Neuronal stem cell (in vitro differentiated cells): ENCODE data around the gene ACSL5.

Source experiments
- DNase-seq: peaks from one replicate; pipeline ENCODE4 v3.0.0-alpha.2; 2013; ENCODE audit warnings: low spot score
- H2AFZ ChIP-seq: one replicate; pipeline ENCODE4 v1.6.1; 2013; ENCODE audit warnings: mild to moderate bottlenecking, low read length, inconsistent platforms
- H2AK5ac ChIP-seq: 2 replicates; pipeline ENCODE4 v1.6.1; 2013; ENCODE audit warnings: low read depth, mild to moderate bottlenecking, inconsistent platforms, low read length, moderate library complexity, mixed read lengths
- H2BK120ac ChIP-seq: 2 replicates; pipeline ENCODE4 v1.6.1; 2013; ENCODE audit warnings: low read depth, mild to moderate bottlenecking, inconsistent platforms, low read length, moderate library complexity, mixed read lengths
- H2BK12ac ChIP-seq: one replicate; pipeline ENCODE4 v1.6.1; 2013; ENCODE audit warnings: low read length, inconsistent platforms
- H2BK15ac ChIP-seq: 2 replicates; pipeline ENCODE4 v1.6.1; 2013; ENCODE audit warnings: mild to moderate bottlenecking, low read length, inconsistent platforms, mixed read lengths
- H2BK5ac ChIP-seq: one replicate; pipeline ENCODE4 v1.6.1; 2013; ENCODE audit warnings: inconsistent platforms, mild to moderate bottlenecking, low read length, moderate library complexity
- H3K14ac ChIP-seq: one replicate; pipeline ENCODE4 v1.6.1; 2013; ENCODE audit warnings: low read length, inconsistent platforms
- H3K18ac ChIP-seq: 2 replicates; pipeline ENCODE4 v1.6.1; 2013; ENCODE audit warnings: low read length, inconsistent platforms
- H3K23ac ChIP-seq: 2 replicates; pipeline ENCODE4 v1.6.1; 2013; ENCODE audit warnings: low read depth, mild to moderate bottlenecking, mixed read lengths, low read length, inconsistent platforms; ENCODE audit not compliant: poor library complexity
- H3K27ac ChIP-seq: replicated peaks from 3 replicates; pipeline ENCODE4 v1.5.1; 2013; ENCODE audit warnings: low read length, inconsistent platforms
- H3K27me3 ChIP-seq, 3 experiments: 2 replicates each; pipeline ENCODE4 v1.6.1; 2013; ENCODE audit warnings: low read length in 3 of 3, mild to moderate bottlenecking in 2 of 3, inconsistent platforms in 1 of 3, low read depth in 1 of 3, mixed read lengths in 1 of 3, moderate library complexity in 1 of 3; ENCODE audit not compliant: control insufficient read depth in 3 of 3, insufficient read depth in 3 of 3
- H3K36me3 ChIP-seq, 2 donors: replicated peaks in 1 of 2; 2 replicates each; pipeline ENCODE4 v1.6.1; 2013; ENCODE audit warnings: low read length in 2 of 2; ENCODE audit not compliant: control insufficient read depth in 2 of 2, insufficient read depth in 2 of 2
- H3K4ac ChIP-seq: 2 replicates; pipeline ENCODE4 v1.6.1; 2013; ENCODE audit warnings: inconsistent platforms, mild to moderate bottlenecking, low read length, moderate library complexity
- H3K4me1 ChIP-seq, 2 donors: 1 replicate in 1 of 2; 2 replicates in 1 of 2; pipeline ENCODE4 v1.6.1; 2013; ENCODE audit warnings: low read length in 2 of 2, low read depth in 1 of 2; ENCODE audit not compliant: control insufficient read depth in 2 of 2, insufficient read depth in 1 of 2
- H3K4me2 ChIP-seq: one replicate; pipeline ENCODE4 v1.6.1; 2013; ENCODE audit warnings: mild to moderate bottlenecking, low read length, inconsistent platforms; ENCODE audit not compliant: insufficient read depth, poor library complexity, severe bottlenecking
- H3K4me3 ChIP-seq, 2 donors: 2 replicates each; pipeline ENCODE4 v1.5.1; 2013; ENCODE audit warnings: low read length in 2 of 2, mild to moderate bottlenecking in 2 of 2, inconsistent platforms in 1 of 2, moderate library complexity in 1 of 2
- H3K79me1 ChIP-seq: one replicate; pipeline ENCODE4 v1.6.1; 2013; ENCODE audit warnings: low read depth, mild to moderate bottlenecking, inconsistent platforms, low read length, moderate library complexity
- H3K9ac ChIP-seq: one replicate; pipeline ENCODE4 v1.6.1; 2013; ENCODE audit warnings: mild to moderate bottlenecking, low read depth, low read length, inconsistent platforms; ENCODE audit not compliant: poor library complexity
- H3K9me3 ChIP-seq, 2 donors: replicated peaks in 1 of 2; 2 replicates each; pipeline versions ENCODE3 to v1.6.1; 2013; ENCODE audit warnings: low read length in 2 of 2, mild to moderate bottlenecking in 2 of 2, inconsistent platforms in 1 of 2, low read depth in 1 of 2, mixed read lengths in 1 of 2, moderate library complexity in 1 of 2; ENCODE audit not compliant: control insufficient read depth in 2 of 2, insufficient read depth in 1 of 2
- H4K8ac ChIP-seq: one replicate; pipeline ENCODE4 v1.6.1; 2013; ENCODE audit warnings: low read depth, mild to moderate bottlenecking, inconsistent platforms, low read length, moderate library complexity
- H4K91ac ChIP-seq: one replicate; pipeline ENCODE4 v1.6.1; 2013; ENCODE audit warnings: low read length, low read depth, mild to moderate bottlenecking, inconsistent platforms; ENCODE audit not compliant: poor library complexity
- WGBS, 2 donors: extraction: QIAGEN DNeasy Blood & Tissue Kit; methylation state at CpG; one replicate each; pipeline ENCODE4 v1.1.7; 2013; ENCODE audit warnings: missing lambda C conversion rate in 2 of 2, mixed read lengths in 1 of 2; ENCODE audit not compliant: insufficient read length in 2 of 2, insufficient replicate concordance in 1 of 2; ENCODE audit errors: extremely low coverage in 2 of 2; 5-methylcytosine and 5-hydroxymethylcytosine counted together

The ACSL5 gene

DNA sequence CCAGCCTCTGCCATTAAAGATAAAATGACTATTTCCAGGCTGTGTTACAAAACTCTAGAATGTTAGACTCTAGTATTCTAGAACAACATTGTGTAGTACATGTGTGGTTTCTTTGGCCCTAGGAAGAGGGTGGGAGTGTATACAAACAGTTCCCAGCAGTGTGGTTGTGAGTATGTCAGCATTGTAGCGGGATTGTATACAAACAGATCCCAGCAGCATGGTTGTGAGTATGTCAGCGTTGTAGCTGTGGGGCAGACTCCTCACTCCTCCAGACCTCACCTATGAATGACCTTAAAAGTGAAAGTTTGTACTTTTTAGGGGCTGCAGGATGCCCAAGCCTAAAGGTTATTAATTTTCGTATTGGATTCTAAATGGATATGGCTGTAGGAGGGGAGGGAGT lies 6.9 kb upstream of the ACSL5 start:
- H2BK15ac ChIP-seq: no peak overlapping the region
- no peak overlapping the region for H3K18ac ChIP-seq
- no peaks in the 10 kb centered on the region for H3K36me3 ChIP-seq
- H3K27me3 ChIP-seq: no peaks in the 10 kb centered on the region
- no peak overlapping the region for H2BK5ac ChIP-seq
- no peak overlapping the region for H3K27ac ChIP-seq
- no peak overlapping the region for H3K14ac ChIP-seq
- H3K4me1 ChIP-seq: peaks cover 0 to 2% of the 10 kb centered on the region in 2 donors
- H2BK120ac ChIP-seq: no peak overlapping the region
- H4K8ac ChIP-seq: no peak overlapping the region
- no peak overlapping the region for H4K91ac ChIP-seq
- DNase-seq: no peak
- H3K4ac ChIP-seq: no peak overlapping the region
- no peak overlapping the region for H3K4me3 ChIP-seq
- no peak overlapping the region for H2AFZ ChIP-seq
- H2AK5ac ChIP-seq: no peak overlapping the region
- peaks cover 0 to 2% of the 10 kb centered on the region in 2 donors for H3K9me3 ChIP-seq
- H3K23ac ChIP-seq: no peak overlapping the region
- H3K4me2 ChIP-seq: no peak overlapping the region
- no peak overlapping the region for H3K9ac ChIP-seq
- no peak overlapping the region for H2BK12ac ChIP-seq
- H3K79me1 ChIP-seq: no peaks in the 10 kb centered on the region
- WGBS, 2 donors: no CpG with 5 or more reads among the region's 3 CpGs

GRCh38 chr10:112367516-112367915 lies 6.4 kb upstream of the ACSL5 start:
- no peak overlapping the region for H4K91ac ChIP-seq
- no peak overlapping the region for H2BK120ac ChIP-seq
- no CpG with 5 or more reads among the region's 4 CpGs for WGBS, 2 donors
- no peak overlapping the region for H3K27ac ChIP-seq
- no peak overlapping the region for H2BK5ac ChIP-seq
- no peak overlapping the region for H2AFZ ChIP-seq
- no peak overlapping the region for H3K9ac ChIP-seq
- H3K18ac ChIP-seq: no peak overlapping the region
- no peaks in the 10 kb centered on the region for H3K27me3 ChIP-seq
- H3K79me1 ChIP-seq: no peaks in the 10 kb centered on the region
- H4K8ac ChIP-seq: no peak overlapping the region
- DNase-seq: no peak
- H3K9me3 ChIP-seq: peaks cover 0 to 2% of the 10 kb centered on the region in 2 donors
- no peak overlapping the region for H2AK5ac ChIP-seq
- H3K4me1 ChIP-seq: no peaks in the 10 kb centered on the region
- no peak overlapping the region for H3K4ac ChIP-seq
- no peak overlapping the region for H2BK12ac ChIP-seq
- H3K36me3 ChIP-seq: no peaks in the 10 kb centered on the region
- H3K4me2 ChIP-seq: no peak overlapping the region
- H3K14ac ChIP-seq: no peak overlapping the region
- no peak overlapping the region for H3K23ac ChIP-seq
- no peak overlapping the region for H2BK15ac ChIP-seq
- no peak overlapping the region for H3K4me3 ChIP-seq

GRCh38 chr10:112369495-112370423 lies 4.2 kb upstream of the ACSL5 start:
- H2BK5ac ChIP-seq: no peak overlapping the region
- H3K4ac ChIP-seq: no peak overlapping the region
- no peak overlapping the region for H3K27ac ChIP-seq
- no peaks in the 10 kb centered on the region for H3K4me1 ChIP-seq
- H2BK120ac ChIP-seq: no peak overlapping the region
- H3K18ac ChIP-seq: peak overlapping the region; percentile 49
- H2BK12ac ChIP-seq: no peak overlapping the region
- H2BK15ac ChIP-seq: no peak overlapping the region
- no peak overlapping the region for H3K4me2 ChIP-seq
- no peaks in the 10 kb centered on the region for H3K36me3 ChIP-seq
- no peak overlapping the region for H3K9ac ChIP-seq
- no peak for DNase-seq
- H3K27me3 ChIP-seq: no peaks in the 10 kb centered on the region
- H4K91ac ChIP-seq: no peak overlapping the region
- H2AK5ac ChIP-seq: peak overlapping the region; percentile 43
- H4K8ac ChIP-seq: peak overlapping the region; percentile 10
- no peak overlapping the region for H3K14ac ChIP-seq
- H3K23ac ChIP-seq: no peak overlapping the region
- peaks cover 0 to 2% of the 10 kb centered on the region in 2 donors for H3K9me3 ChIP-seq
- no CpG with 5 or more reads among the region's 40 CpGs for WGBS, 2 donors
- H2AFZ ChIP-seq: no peak overlapping the region
- H3K79me1 ChIP-seq: no peaks in the 10 kb centered on the region
- no peak overlapping the region for H3K4me3 ChIP-seq

GRCh38 chr10:112370424-112370819 lies 3.5 kb upstream of the ACSL5 start:
- Histone ChIP-seq H4K8ac (peak overlapping the region; percentile 10), H3K4me1 (peaks cover 0 to 2% of the 10 kb centered on the region in 2 donors), H3K9ac (no peak overlapping the region), H3K4ac (no peak overlapping the region), H2AK5ac (peak overlapping the region; percentile 43), H2BK15ac (no peak overlapping the region), H2AFZ (no peak overlapping the region), H4K91ac (no peak overlapping the region), H3K23ac (no peak overlapping the region), H3K4me2 (no peak overlapping the region), H3K14ac (no peak overlapping the region), H2BK5ac (no peak overlapping the region), H3K18ac (no peak overlapping the region), H3K27ac (no peak overlapping the region), H2BK12ac (peak overlapping the region; percentile 34), H3K36me3 (no peaks in the 10 kb centered on the region), H3K79me1 (no peaks in the 10 kb centered on the region), H3K9me3 (peaks cover 0 to 2% of the 10 kb centered on the region in 2 donors), H3K4me3 (no peak overlapping the region), H2BK120ac (no peak overlapping the region), H3K27me3 (no peaks in the 10 kb centered on the region)
- WGBS, 2 donors: no CpG with 5 or more reads among the region's 15 CpGs
- DNase-seq: no peak
